ACC112 (cell line): ENCODE measurements around the gene MYMX.

ENCODE experiments used
- H2AFZ ChIP-seq: fragments of 200-600 bp; sonication (generic); one replicate; pipeline ENCODE4 v1.6.0; 2017; ENCODE audit warnings: antibody characterized with exemption, low read length; ENCODE audit not compliant: unreplicated experiment
- H3K27ac ChIP-seq: fragments of 200-600 bp; sonication (generic); 2 replicates; pipeline ENCODE4 v1.5.1; 2014; ENCODE audit warnings: low read depth, mild to moderate bottlenecking, antibody characterized with exemption, low read length, moderate library complexity
- H3K27me3 ChIP-seq: fragments of 200-600 bp; sonication (generic); 2 replicates; pipeline ENCODE4 v1.6.1; 2014; ENCODE audit warnings: mild to moderate bottlenecking, antibody characterized with exemption, low read length, moderate library complexity, mixed read lengths; ENCODE audit not compliant: insufficient read depth
- H3K36me3 ChIP-seq: fragments of 200-600 bp; sonication (generic); 2 replicates; pipeline ENCODE4 v1.6.1; 2016; ENCODE audit warnings: mild to moderate bottlenecking, antibody characterized with exemption, low read length, moderate library complexity, mixed read lengths; ENCODE audit not compliant: insufficient read depth
- H3K4me1 ChIP-seq: fragments of 200-600 bp; sonication (generic); one replicate; pipeline ENCODE4 v1.6.1; 2016; ENCODE audit warnings: low read length, mixed read lengths; ENCODE audit not compliant: insufficient read depth, unreplicated experiment, control insufficient read depth
- H3K4me3 ChIP-seq: fragments of 200-600 bp; sonication (generic); 2 replicates; pipeline ENCODE4 v1.5.1; 2014; ENCODE audit warnings: mild to moderate bottlenecking, low read depth, low read length
- H3K79me2 ChIP-seq: fragments of 200-600 bp; sonication (generic); one replicate; pipeline ENCODE4 v1.6.0; 2016; ENCODE audit warnings: low read length; ENCODE audit not compliant: control insufficient read depth, unreplicated experiment, insufficient read depth

MYMX gene

GRCh38 chr6:44260451-44261297 lies 43.9 kb downstream of the MYMX start:
- no peak overlapping the region for H3K27ac ChIP-seq
- H3K79me2 ChIP-seq, result peaks cover 24% of the 10 kb centered on the region

GRCh38 chr6:44261581-44261980 lies 44.9 kb downstream of the MYMX start:
- Histone ChIP-seq H3K4me3 (no peak overlapping the region), H3K79me2 (peaks cover 15% of the 10 kb centered on the region), H3K4me1 (peaks cover 16% of the 10 kb centered on the region), H3K36me3 (no peaks in the 10 kb centered on the region), H3K27me3 (no peaks in the 10 kb centered on the region), H2AFZ (no peak overlapping the region), H3K27ac (no peak overlapping the region)

More at GRCh38 chr6:44260451-44261297, 43.9 kb downstream of the MYMX start:
- no peak overlapping the region for H2AFZ ChIP-seq
- H3K36me3 ChIP-seq, result no peaks in the 10 kb centered on the region
- no peak overlapping the region for H3K4me3 ChIP-seq
- no peaks in the 10 kb centered on the region for H3K27me3 ChIP-seq
- peaks cover 21% of the 10 kb centered on the region for H3K4me1 ChIP-seq

GRCh38 chr6:44262467-44263353 lies 46.0 kb downstream of the MYMX start:
- H3K27me3 ChIP-seq, result no peaks in the 10 kb centered on the region
- H3K4me1 ChIP-seq, result peaks cover 14% of the 10 kb centered on the region
- H3K4me3 ChIP-seq, result peak overlapping the region; percentile 82
- no peaks in the 10 kb centered on the region for H3K36me3 ChIP-seq
- no peak overlapping the region for H3K27ac ChIP-seq
- H2AFZ ChIP-seq, result no peak overlapping the region
- peaks cover 12% of the 10 kb centered on the region for H3K79me2 ChIP-seq

- Histone ChIP-seq H3K27me3 (peaks cover 4% of the 10 kb centered on the region; the same call in 1 of the 2 replicates), H2AFZ (no peak overlapping the region), H3K27ac (no peak overlapping the region), H3K4me3 (peak overlapping the region; percentile 82), H3K4me1 (peaks cover 11% of the 10 kb centered on the region), H3K36me3 (no peaks in the 10 kb centered on the region), H3K79me2 (peaks cover 12% of the 10 kb centered on the region)
Measured at GRCh38 chr6:44263354-44264100, 46.8 kb downstream of the MYMX start.

- H3K27me3 ChIP-seq, result peaks cover 13% of the 10 kb centered on the region
- peaks cover 11% of the 10 kb centered on the region for H3K4me1 ChIP-seq
- peak overlapping the region; percentile 43; the same call in 1 of the 2 replicates for H3K27ac ChIP-seq
- no peak overlapping the region for H2AFZ ChIP-seq
- peak overlapping the region; percentile 82 for H3K4me3 ChIP-seq
- peaks cover 12% of the 10 kb centered on the region for H3K79me2 ChIP-seq
- no peaks in the 10 kb centered on the region for H3K36me3 ChIP-seq
Measured at GRCh38 chr6:44264154-44265006, 47.7 kb downstream of the MYMX start.

DNA sequence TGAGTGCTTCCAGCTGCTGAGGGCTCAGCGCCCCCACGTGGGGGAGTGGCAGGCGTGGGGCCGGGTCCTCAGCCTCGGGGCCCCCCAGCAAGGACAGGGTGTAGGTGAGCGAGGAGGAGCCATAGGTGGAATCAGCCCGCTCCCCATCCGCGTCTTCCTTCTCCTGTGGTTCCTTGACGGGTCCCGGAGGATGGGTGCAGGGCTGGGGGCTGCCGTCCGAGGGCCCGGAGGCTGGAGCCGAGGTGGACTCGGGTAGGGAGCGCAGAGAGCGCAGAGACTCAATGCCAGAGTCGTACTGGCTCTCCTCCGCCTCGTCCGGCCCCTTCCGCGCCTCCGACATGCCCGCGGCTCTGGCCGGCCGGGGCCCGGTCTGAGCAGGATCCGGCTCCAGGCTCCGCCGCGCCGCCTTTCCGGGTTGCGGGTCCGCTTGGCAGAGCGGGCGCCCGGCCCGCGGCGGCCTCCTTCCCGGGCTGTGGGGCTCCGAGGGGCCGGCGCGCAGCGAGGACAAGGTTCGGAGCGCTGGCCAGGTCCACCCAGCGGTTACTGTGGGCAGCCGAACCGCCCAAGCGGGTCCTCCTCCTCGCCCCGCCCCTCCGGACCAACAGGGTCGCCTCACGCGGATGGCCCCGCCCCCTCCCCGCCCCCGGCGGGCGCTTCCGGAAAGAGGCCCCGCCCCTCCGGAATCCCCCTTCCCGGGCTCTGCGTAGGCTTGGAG lies 48.4 kb downstream of the MYMX start, which contains the start of gene NFKBIE:
TSS of gene NFKBIE (minus strand) at position 545 of the 715 bp plus-strand sequence. CDS start at position 340, 205 bp downstream.
- peaks cover 12% of the 10 kb centered on the region for H3K79me2 ChIP-seq
- H3K36me3 ChIP-seq, result no peaks in the 10 kb centered on the region
- peaks cover 11% of the 10 kb centered on the region for H3K4me1 ChIP-seq
- H3K27me3 ChIP-seq, result peaks cover 21% of the 10 kb centered on the region
- H3K4me3 ChIP-seq, result peak within 1 kb of the TSS; percentile 82
- peak within 1 kb of the TSS; percentile 43; the same call in 1 of the 2 replicates for H3K27ac ChIP-seq
- no peak within 1 kb of the TSS for H2AFZ ChIP-seq

GRCh38 chr6:44265722-44266233 lies 49.1 kb downstream of the MYMX start:
- Histone ChIP-seq H3K4me1 (peaks cover 11% of the 10 kb centered on the region), H3K36me3 (no peaks in the 10 kb centered on the region), H2AFZ (no peak overlapping the region), H3K79me2 (peaks cover 12% of the 10 kb centered on the region), H3K27ac (no peak overlapping the region), H3K27me3 (peaks cover 21% of the 10 kb centered on the region), H3K4me3 (no peak overlapping the region; the same call in 1 of the 2 replicates)

DNA sequence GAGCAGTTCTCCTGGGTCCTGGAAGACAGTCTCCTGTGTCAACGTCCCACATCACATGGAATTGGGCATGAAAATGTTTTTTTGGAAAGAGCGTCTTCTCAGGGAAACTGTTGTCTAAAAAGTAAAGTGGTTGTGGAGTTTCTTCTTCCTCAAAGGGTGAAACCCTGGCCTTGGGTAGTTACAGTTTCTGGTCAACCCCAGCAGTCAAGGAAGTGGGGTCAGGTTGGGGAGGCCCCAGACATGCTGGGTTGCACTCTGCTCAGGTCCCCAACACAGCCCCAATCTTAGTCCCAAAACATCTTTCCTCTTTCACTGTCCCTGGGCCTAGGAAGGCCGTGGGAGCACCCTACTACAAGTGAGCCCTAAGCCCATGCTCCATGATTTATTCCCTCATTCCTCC lies 49.6 kb downstream of the MYMX start:
- Histone ChIP-seq H3K36me3 (no peaks in the 10 kb centered on the region), H3K4me3 (no peak overlapping the region), H3K27ac (no peak overlapping the region), H2AFZ (no peak overlapping the region), H3K79me2 (peaks cover 12% of the 10 kb centered on the region), H3K4me1 (peaks cover 11% of the 10 kb centered on the region), H3K27me3 (peaks cover 26% of the 10 kb centered on the region)

DNA sequence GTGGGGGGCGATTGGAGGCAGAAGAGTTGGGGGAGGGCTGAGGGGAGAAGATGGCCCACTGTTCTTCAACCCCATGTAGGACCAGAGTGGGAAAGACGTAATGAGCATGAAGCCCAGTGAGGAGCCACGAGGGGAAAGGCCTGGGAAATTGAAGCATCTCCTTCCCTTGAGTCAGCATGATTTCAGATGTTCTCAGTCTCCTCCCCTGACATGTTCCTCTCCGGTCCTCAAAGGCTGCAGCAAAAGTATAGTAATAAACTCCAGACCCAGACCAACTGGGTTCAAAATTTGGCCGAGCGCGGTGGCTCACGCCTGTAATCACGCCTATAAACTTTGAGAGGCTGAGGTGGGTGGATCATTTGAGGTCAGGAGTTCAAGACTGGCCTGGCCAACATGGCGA lies 50.5 kb downstream of the MYMX start:
- no peak overlapping the region for H3K27ac ChIP-seq
- H3K27me3 ChIP-seq, result peaks cover 35% of the 10 kb centered on the region
- H2AFZ ChIP-seq, result no peak overlapping the region
- H3K4me3 ChIP-seq, result no peak overlapping the region
- no peaks in the 10 kb centered on the region for H3K36me3 ChIP-seq
- peaks cover 12% of the 10 kb centered on the region for H3K79me2 ChIP-seq
- H3K4me1 ChIP-seq, result peaks cover 9% of the 10 kb centered on the region
